ENCODE results near the gene RELB.

Gene RELB

DNA sequence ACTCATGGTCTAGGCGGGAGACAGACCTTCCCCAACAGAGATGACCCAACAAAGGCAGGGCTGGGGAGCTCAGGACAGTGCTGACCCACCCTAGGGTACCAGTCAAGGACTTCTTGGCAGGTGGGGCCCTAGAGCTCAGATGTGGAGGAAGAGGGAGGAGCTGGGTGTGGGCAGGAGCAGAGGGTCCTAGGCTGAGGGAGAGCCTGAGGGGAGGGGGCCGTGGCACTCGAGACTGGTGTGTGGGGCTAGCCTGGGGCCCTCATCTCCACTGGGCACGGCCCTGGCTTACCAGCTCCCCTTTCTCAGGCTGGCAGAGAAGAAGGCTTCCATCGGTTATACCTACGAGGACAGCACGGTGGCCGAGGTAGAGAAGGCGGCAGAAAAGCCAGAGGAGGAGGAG, 56.2 kb downstream of the RELB start:
- TF ChIP-seq, protein P1, sequence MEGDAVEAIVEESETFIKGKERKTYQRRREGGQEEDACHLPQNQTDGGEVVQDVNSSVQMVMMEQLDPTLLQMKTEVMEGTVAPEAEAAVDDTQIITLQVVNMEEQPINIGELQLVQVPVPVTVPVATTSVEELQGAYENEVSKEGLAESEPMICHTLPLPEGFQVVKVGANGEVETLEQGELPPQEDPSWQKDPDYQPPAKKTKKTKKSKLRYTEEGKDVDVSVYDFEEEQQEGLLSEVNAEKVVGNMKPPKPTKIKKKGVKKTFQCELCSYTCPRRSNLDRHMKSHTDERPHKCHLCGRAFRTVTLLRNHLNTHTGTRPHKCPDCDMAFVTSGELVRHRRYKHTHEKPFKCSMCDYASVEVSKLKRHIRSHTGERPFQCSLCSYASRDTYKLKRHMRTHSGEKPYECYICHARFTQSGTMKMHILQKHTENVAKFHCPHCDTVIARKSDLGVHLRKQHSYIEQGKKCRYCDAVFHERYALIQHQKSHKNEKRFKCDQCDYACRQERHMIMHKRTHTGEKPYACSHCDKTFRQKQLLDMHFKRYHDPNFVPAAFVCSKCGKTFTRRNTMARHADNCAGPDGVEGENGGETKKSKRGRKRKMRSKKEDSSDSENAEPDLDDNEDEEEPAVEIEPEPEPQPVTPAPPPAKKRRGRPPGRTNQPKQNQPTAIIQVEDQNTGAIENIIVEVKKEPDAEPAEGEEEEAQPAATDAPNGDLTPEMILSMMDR (IDR thresholded peaks at IDR 0.05): no peak

DNA sequence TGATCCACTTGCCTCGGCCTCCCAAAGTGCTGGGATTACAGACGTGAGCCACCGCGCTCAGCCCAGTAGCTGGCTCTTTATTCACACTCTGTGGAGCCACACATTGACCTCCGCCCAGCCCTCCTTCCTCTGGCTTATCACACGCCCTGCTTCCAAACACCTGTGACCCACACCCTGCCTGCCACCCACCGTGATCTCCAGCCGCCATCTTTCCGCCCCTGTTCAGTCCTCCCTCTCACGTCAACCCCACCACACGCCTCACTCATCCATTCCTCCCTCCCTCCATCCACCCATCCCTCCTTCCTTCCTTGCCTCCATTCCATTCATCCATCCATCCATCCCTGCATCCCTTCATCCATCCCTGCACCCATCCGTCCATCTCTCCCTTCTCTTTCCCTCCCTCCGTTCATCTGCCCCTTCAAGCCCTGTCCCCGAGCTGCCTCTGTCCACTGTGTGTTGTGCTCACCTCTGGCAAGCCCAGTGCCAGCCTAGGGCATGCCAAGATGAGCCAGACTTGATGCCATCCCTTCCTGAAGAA, 57.4 kb downstream of the RELB start:
- TF ChIP-seq, protein P1 (IDR thresholded peaks at IDR 0.05): no peak

DNA sequence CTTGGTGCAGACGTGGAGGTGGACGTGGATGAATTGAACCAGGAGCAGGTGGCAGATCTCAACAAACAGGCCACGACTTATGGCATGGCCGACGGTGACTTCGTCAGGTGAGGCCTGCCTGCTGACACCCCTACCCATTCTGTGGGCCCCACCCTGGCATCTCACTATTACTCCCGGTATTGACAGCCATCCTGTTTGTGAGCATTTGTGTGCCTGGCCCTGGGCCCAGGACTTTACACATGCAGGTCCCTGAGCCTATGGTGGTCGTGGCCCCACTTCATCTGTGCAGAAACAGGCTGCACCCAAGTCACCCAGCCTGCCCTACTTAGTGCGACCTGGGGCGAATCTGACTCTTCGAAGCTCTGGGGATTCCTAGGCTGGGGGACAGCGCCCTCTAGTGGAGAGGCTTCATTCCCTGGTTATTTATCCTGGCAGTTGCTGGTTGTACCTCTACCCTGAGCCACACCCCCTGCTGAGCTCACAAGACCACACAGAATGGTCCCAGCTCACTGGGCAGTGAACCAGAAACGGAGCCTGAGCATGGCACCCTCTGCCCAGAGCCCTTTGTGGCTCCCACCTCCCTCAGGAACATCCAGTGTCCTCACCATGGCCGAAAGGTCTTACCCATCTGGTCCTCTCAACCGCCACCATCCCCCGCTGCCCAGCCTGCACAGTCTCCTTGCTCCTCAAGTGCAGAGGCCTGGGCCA, 58.1 kb downstream of the RELB start:
- TF ChIP-seq, protein P1 (IDR thresholded peaks at IDR 0.05): peak; percentile 60

DNA sequence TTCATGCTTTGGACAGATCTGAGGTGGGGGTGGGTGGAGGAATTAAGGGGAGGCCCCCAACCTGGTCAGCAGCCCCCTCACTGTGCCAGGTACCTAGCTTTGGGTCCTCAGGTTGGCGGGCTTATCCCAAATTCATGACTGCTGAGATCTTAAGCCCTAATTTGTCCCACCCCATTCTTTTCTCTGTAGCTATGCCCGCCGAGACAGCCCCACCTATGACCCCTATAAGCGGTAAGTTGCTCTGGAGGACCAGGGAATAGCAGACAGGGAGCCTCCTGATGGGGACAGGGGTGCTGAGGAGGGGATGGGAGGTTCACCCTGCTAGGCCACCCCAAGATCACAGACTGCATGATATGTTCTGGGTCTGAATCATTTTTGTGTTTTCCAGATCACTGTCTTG, 60.7 kb downstream of the RELB start:
- TF ChIP-seq, protein P1 (IDR thresholded peaks at IDR 0.05): no peak

DNA sequence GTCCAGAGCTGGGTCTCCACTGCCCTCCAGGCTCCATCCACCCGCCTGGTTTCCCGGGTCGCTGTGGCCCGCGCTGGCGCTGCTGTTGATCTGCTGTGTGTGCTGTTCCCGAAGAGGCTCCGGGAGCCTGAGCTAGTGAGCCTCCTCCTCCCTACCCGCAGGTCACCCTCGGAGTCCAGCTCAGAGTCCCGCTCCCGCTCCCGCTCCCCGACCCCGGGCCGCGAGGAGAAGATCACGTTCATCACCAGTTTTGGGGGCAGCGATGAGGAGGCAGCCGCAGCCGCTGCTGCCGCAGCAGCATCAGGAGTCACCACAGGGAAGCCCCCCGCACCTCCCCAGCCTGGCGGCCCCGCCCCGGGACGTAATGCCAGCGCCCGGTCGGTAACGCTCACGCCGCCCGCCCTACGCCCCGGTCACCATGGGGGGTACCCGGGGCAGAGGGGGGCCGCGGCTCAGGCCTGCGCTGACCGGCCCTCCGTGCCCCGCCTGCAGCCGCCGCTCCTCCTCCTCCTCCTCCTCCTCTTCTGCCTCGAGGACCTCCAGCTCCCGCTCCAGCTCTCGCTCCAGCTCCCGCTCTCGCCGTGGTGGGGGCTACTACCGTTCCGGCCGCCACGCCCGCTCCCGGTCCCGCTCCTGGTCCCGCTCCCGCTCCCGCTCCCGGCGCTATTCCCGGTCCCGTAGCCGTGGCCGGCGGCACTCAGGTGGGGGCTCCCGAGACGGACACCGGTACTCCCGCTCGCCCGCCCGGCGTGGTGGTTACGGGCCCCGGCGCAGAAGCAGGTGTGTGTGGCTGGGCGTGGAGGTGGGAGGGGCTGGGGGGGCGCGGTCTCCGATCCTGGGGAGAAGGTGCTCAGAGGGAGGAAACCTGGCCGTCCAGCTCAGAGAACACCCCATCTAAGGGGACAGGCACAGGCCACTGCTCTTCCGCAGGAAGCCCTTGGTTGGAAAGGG, 62.9 kb downstream of the RELB start:
- TF ChIP-seq, protein P1 (IDR thresholded peaks at IDR 0.05): no peak

DNA sequence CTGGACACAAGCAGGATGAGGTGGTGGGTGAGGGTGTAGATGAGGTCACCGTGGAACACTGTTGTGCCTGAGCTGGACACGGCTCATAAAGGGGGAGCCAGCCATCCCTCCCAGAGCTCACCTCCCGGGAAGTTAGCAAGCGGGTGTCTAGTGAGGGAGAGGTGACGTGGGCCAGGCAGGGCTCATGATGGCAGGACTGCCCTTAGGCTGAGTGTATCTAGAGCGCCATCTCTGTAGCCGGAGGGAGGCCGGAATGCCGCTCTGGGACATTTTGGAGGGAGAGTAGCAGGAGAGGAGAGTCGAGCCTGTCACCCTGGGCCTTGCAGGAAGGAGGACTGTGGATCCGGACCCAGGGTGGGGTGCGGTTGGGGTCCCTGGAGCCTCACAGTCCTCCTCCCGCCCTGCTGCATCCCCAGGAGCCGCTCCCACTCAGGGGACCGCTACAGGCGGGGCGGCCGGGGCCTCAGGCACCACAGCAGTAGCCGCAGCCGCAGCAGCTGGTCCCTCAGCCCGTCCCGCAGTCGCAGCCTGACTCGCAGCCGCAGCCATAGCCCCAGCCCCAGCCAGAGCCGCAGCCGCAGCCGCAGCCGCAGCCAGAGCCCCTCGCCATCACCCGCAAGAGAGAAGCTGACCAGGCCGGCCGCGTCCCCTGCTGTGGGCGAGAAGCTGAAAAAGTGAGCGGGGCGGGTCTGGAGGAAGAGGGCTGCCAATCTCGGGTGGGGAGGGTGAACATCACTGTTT, 65.8 kb downstream of the RELB start:
- TF ChIP-seq, protein P1 (IDR thresholded peaks at IDR 0.05): no peak

DNA sequence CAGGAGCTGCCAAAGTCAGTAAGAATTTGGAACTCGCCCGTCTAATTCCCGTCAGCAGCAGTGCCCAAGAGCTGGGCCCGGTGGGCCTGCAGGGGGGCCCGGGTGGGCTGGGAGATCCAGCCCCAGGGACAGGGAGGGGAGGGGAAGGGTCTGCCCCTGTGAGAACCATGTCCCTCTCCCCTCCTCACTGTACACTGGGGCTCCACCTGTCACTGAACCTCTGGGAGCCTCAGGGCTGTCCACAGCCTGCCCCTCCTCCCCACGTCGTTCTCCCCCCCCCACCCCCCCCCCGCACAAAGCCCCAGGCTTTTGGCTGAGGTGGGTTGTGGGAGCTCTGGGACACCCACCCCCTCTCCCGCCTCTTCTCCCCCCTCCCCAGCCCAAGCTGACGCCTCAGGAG, 66.8 kb downstream of the RELB start:
- TF ChIP-seq, protein P1 (IDR thresholded peaks at IDR 0.05): no peak

Data from LNCAP (cell line).